Measurements from ENCODE around the gene CDK18. TPM values are rescaled to one million over a fixed set of nuclear protein-coding genes. Genes with fewer than 3 reads are reported as not detected.

The CDK18 gene
- total and polyA plus RNA-seq, 2 of the 8 experiments (the other 6 are each of a cell fraction or from before 2014, with no cell fraction given), result 31.2 to 44.0 TPM

DNA sequence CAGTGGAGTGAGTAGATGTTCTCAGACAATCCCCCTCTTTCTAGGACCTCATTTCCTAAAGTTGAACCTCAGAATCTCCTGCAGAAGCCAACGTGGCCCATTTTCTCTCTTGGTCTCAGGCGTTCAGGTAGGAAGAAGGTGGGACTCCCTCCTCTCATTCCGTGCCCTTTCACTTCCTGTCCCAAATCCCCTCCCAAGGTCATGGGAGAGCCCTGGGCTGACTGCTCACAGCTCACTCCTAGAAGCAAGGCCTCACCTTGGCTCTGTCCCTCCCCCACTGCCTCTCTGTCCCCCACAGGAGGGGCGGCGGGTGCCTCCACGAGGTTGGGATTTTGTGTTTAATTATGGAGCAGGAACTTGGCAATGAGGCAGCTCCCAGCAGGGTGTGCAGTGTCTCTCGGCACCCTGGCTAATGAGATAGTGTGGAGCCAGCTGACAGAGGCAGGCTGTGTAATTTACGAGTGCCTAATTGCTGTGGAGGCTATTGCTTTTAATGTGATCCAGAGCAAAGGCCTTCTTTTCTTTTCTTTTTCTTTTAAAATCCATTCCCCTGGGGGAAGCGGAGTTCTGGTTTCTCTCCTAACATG lies 9.1 kb upstream of the CDK18 start:
- H3K4me1 ChIP-seq (replicated peaks in 1 of 4; ENCODE audit: control insufficient read depth in 3 of 4, insufficient read depth in 4 of 4, low read length in 3 of 4), result peaks cover 10 to 23% (median 16%) of the 10 kb centered on the region in 4 experiments
- peak overlapping the region; percentile 75; the same call in 1 of the 2 replicates for H3K18ac ChIP-seq (ENCODE audit: extremely low read depth, low read length)
- no peaks in the 10 kb centered on the region for H3K36me3 ChIP-seq (ENCODE audit: control insufficient read depth in 2 of 4, insufficient read depth in 4 of 4, low read length in 3 of 4)
- H2BK20ac ChIP-seq (ENCODE audit: low read length), result peak overlapping the region; percentile 87; the same call in 1 of the 2 replicates
- H4K8ac ChIP-seq (ENCODE audit: extremely low read depth, insufficient read depth, low read length), result no peak overlapping the region
- no peak overlapping the region for H3K23ac ChIP-seq (ENCODE audit: insufficient read length)
- H3K79me2 ChIP-seq (ENCODE audit: control insufficient read depth in 1 of 2, insufficient read depth in 2 of 2, low read length in 2 of 2), result no peaks in the 10 kb centered on the region
- peak overlapping the region; percentile 40 for H4K91ac ChIP-seq (replicated peaks; ENCODE audit: insufficient read length, low read length)
- H2AK5ac ChIP-seq (ENCODE audit: low read depth, low read length), result no peak overlapping the region
- H3K9me3 ChIP-seq (ENCODE audit: insufficient read depth in 2 of 2, low read depth in 1 of 2, low read length in 1 of 2), result no peaks in the 10 kb centered on the region
- no peaks in the 10 kb centered on the region for H3K27me3 ChIP-seq (replicated peaks in 1 of 4; ENCODE audit: control insufficient read depth in 3 of 4, extremely low read depth in 1 of 4, insufficient read depth in 3 of 4, low read length in 3 of 4)
- 59% methylated on average over 9 of the region's 9 CpGs; no CpG with 5 or more reads in 1 of the 2 experiments for WGBS, 2 experiments (ENCODE audit: extremely low coverage in 1 of 2, insufficient coverage in 1 of 2, insufficient read length in 1 of 2, insufficient replicate concordance in 2 of 2, low coverage in 1 of 2, low lambda C conversion rate in 2 of 2, missing lambda C conversion rate in 1 of 2)
- no peak overlapping the region for H2BK120ac ChIP-seq (replicated peaks; ENCODE audit: low read depth, low read length)
- H3K9ac ChIP-seq (replicated peaks in 1 of 4; ENCODE audit: extremely low read depth in 1 of 4, low read depth in 3 of 4, low read length in 3 of 4), result no peak overlapping the region
- ChIA-PET POLR2A (ENCODE audit: partially characterized antibody) (interaction anchor here (1.0 to 4.4 kb wide), 6 partner anchors 10 to 52 kb away, joined by 3 to 14 read pairs (median 4); partner anchors contain the start of gene CDK18), CTCF (ENCODE audit: partially characterized antibody) (interaction anchor here (0.8 to 47.3 kb wide), 7 partner anchors 4 to 520 kb away, joined by 3 to 1626 read pairs (median 302); partner anchors contain the start of genes BLACAT1, CDK18 and LEMD1)
- no peak overlapping the region for H3K14ac ChIP-seq (ENCODE audit: insufficient read length)
- H3K56ac ChIP-seq (replicated peaks; ENCODE audit: insufficient read length, low read depth, low read length), result no peak overlapping the region
- FAIRE-seq (no peak), DNase-seq (ENCODE audit: low read depth in 1 of 2, low spot score in 2 of 2) (no peak)
- peak overlapping the region; percentile 12; the same call in 1 of the 2 replicates for H2AFZ ChIP-seq (ENCODE audit: low read length)
- peak overlapping the region; percentile 10 for H4K5ac ChIP-seq (ENCODE audit: insufficient read length, low read depth, low read length)
- H2BK12ac ChIP-seq (ENCODE audit: low read depth, low read length), result peak overlapping the region; percentile 32; the same call in 1 of the 2 replicates
- no peak overlapping the region for H2BK15ac ChIP-seq (ENCODE audit: low read length)
- no peaks in the 10 kb centered on the region for H3K79me1 ChIP-seq (ENCODE audit: low read depth, low read length)
- H4K20me1 ChIP-seq (replicated peaks in 1 of 2; ENCODE audit: control insufficient read depth in 1 of 2, insufficient read depth in 2 of 2, low read length in 2 of 2), result no peaks in the 10 kb centered on the region
- no peak overlapping the region for H3K4me3 ChIP-seq (ENCODE audit: extremely low read depth in 1 of 4, insufficient read depth in 2 of 4, low read depth in 3 of 4, low read length in 4 of 4)
- no peak overlapping the region for H3K27ac ChIP-seq (ENCODE audit: low read depth, low read length)
- no peak overlapping the region for H3K4ac ChIP-seq (replicated peaks; ENCODE audit: insufficient read length, low read depth, low read length)
- peak overlapping the region; percentile 66; the same call in 1 of the 2 replicates for H2BK5ac ChIP-seq (ENCODE audit: low read depth, low read length)
- H3K4me2 ChIP-seq (ENCODE audit: insufficient read depth in 1 of 2, low read depth in 2 of 2, low read length in 2 of 2), result peak overlapping the region; percentile 21 to 24; a peak in 1 of 4 replicates
- H3K23me2 ChIP-seq (ENCODE audit: low read depth, low read length), result no peaks in the 10 kb centered on the region
- TF ChIP-seq TBP (IDR thresholded peaks at IDR 0.05; ENCODE audit: low read depth, low read length) (no peak), CREB1 (IDR thresholded peaks at IDR 0.05) (no peak), YY1 (IDR thresholded peaks at IDR 0.05; ENCODE audit: low read depth, low read length) (no peak), TCF12 (IDR thresholded peaks at IDR 0.05; ENCODE audit: low read depth, low read length) (no peak), JUND (IDR thresholded peaks at IDR 0.05; ENCODE audit: low read length) (no peak), TAF1 (IDR thresholded peaks at IDR 0.05; ENCODE audit: low read depth, low read length) (no peak), ZNF274 (IDR thresholded peaks at IDR 0.05; ENCODE audit: borderline replicate concordance, extremely low read depth, low read length) (no peak), SIX5 (IDR thresholded peaks at IDR 0.05; ENCODE audit: low read depth, low read length) (no peak), SP4 (IDR thresholded peaks at IDR 0.05; ENCODE audit: low read length) (no peak), POU5F1 (IDR thresholded peaks at IDR 0.05; ENCODE audit: low read depth, low read length) (no peak), CHD2 (IDR thresholded peaks at IDR 0.05; ENCODE audit: low read length) (no peak), KDM4A (IDR thresholded peaks at IDR 0.05; ENCODE audit: low read depth, low read length, severe bottlenecking) (no peak), KDM5A (IDR thresholded peaks at IDR 0.05; ENCODE audit: low read length) (no peak)
- TF ChIP-seq, protein P1, sequence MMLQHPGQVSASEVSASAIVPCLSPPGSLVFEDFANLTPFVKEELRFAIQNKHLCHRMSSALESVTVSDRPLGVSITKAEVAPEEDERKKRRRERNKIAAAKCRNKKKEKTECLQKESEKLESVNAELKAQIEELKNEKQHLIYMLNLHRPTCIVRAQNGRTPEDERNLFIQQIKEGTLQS (IDR thresholded peaks at IDR 0.05; ENCODE audit: insufficient read depth, low read depth, low read length), result no peak
